Measurements from ENCODE around the gene PHOSPHO2.
A peak's percentile ranks its signal among the peaks of the same experiment; 100 is the strongest.

Gene PHOSPHO2

GRCh38 chr2:169705927-169706326 is 11.7 kb downstream of the PHOSPHO2 start:
- TF ChIP-seq CTCF (conservative IDR thresholded peaks at IDR 0.05; ENCODE audit: control insufficient read depth, insufficient read depth, low read depth, low read length) = no peak
- no peak overlapping the region for H3K4me3 ChIP-seq (ENCODE audit: control insufficient read depth, low read depth, low read length)
- peak; percentile 54 for DNase-seq (ENCODE audit: low read depth)

- TF ChIP-seq CTCF (conservative IDR thresholded peaks at IDR 0.05; ENCODE audit: control insufficient read depth, insufficient read depth, low read depth, low read length) = no peak
- H3K4me3 ChIP-seq (ENCODE audit: control insufficient read depth, low read depth, low read length) = no peak overlapping the region
- DNase-seq (ENCODE audit: low read depth) = no peak
Measured at GRCh38 chr2:169707626-169708025, 13.4 kb downstream of the PHOSPHO2 start.

GRCh38 chr2:169709331-169709730 is 15.1 kb downstream of the PHOSPHO2 start:
- no peak overlapping the region for H3K4me3 ChIP-seq (ENCODE audit: control insufficient read depth, low read depth, low read length)
- peak; percentile 47 for DNase-seq (ENCODE audit: low read depth)
- TF ChIP-seq CTCF (conservative IDR thresholded peaks at IDR 0.05; ENCODE audit: control insufficient read depth, insufficient read depth, low read depth, low read length) = no peak

GRCh38 chr2:169709981-169710380 is 15.7 kb downstream of the PHOSPHO2 start:
- no peak overlapping the region for H3K4me3 ChIP-seq (ENCODE audit: control insufficient read depth, low read depth, low read length)
- no peak for DNase-seq (ENCODE audit: low read depth)
- TF ChIP-seq CTCF (conservative IDR thresholded peaks at IDR 0.05; ENCODE audit: control insufficient read depth, insufficient read depth, low read depth, low read length) = no peak

- DNase-seq (ENCODE audit: low read depth) = no peak
- TF ChIP-seq CTCF (conservative IDR thresholded peaks at IDR 0.05; ENCODE audit: control insufficient read depth, insufficient read depth, low read depth, low read length) = no peak
Measured at GRCh38 chr2:169711751-169712509, 17.7 kb downstream of the PHOSPHO2 start.

GRCh38 chr2:169712791-169713227 is 18.5 kb downstream of the PHOSPHO2 start:
- DNase-seq (ENCODE audit: low read depth) = no peak
- H3K4me3 ChIP-seq (ENCODE audit: control insufficient read depth, low read depth, low read length) = no peak overlapping the region
- no peak for TF ChIP-seq CTCF (conservative IDR thresholded peaks at IDR 0.05; ENCODE audit: control insufficient read depth, insufficient read depth, low read depth, low read length)

More at GRCh38 chr2:169711751-169712509, 17.7 kb downstream of the PHOSPHO2 start:
- no peak overlapping the region for H3K4me3 ChIP-seq (ENCODE audit: control insufficient read depth, low read depth, low read length)

Data from fibroblast of mammary gland (primary cell).